Pancreas (tissue), 10 donors: Measurements from ENCODE around the gene PPIP5K1. TPM values are rescaled to one million over a fixed set of nuclear protein-coding genes. Genes with fewer than 3 reads are reported as not detected.

ENCODE experiments used
- ATAC-seq, 4 donors: fragments of 200-7000 bp; cut with Tn5 transposase; one replicate each; pipeline versions ENCODE4 v1.8.0 to v1.9.1; 2020; ENCODE audit warnings: mild to moderate bottlenecking in 4 of 4, moderate library complexity in 4 of 4
- DNase-seq, 6 donors: peaks; one replicate each; pipeline ENCODE4 v3.0.0-alpha.2; 2020
- FAIRE-seq: peaks from 2 replicates; lab custom pipeline; 2012; peaks lifted over from hg19 to GRCh38; lab: Jason Lieb, UNC
- H3K27ac ChIP-seq, 4 donors: fragments of 200-600 bp; sonication (generic); 1 replicate in 3 of 4; 2 replicates in 1 of 4; pipeline versions ENCODE4 v1.5.0 to v1.8.0; 2020
- H3K27me3 ChIP-seq, 4 donors: fragments of 200-600 bp; one replicate each; pipeline ENCODE4 v1.8.0; 2021
- H3K36me3 ChIP-seq, 3 donors: fragments of 200-600 bp; sonication (generic) in 1 of 3; one replicate each; pipeline versions ENCODE4 v1.5.0 to v1.8.0; 2020 to 2021
- H3K4me1 ChIP-seq, 3 donors: fragments of 200-600 bp; one replicate each; pipeline ENCODE4 v1.8.0; 2021
- H3K4me3 ChIP-seq, 4 donors: fragments of 200-600 bp; sonication (generic) in 2 of 4; one replicate each; pipeline versions ENCODE4 v1.5.0 to v1.8.0; 2020 to 2021
- H3K9me3 ChIP-seq, 4 donors: fragments of 200-600 bp; one replicate each; pipeline ENCODE4 v1.8.0; 2021
- WGBS, 2 donors: extraction: QIAGEN DNeasy Blood & Tissue Kit; methylation state at CpG; one replicate each; pipeline ENCODE4 v1.1.7; 2013; 5-methylcytosine and 5-hydroxymethylcytosine counted together
- intact Hi-C, 3 donors: fragments of 100-400 bp; cut with DNase I; formaldehyde crosslinking; loops; one replicate each; pipeline versions ENCODE4 v1.11.1 to v1.14.2; 2022
- polyA plus RNA-seq, 2 donors: library from polyadenylated mRNA; stranded (reverse); fragments of 200-250 nt; gene quantifications; one replicate each; pipeline ENCODE4 v1.2.3, GENCODE V29; 2013
- total RNA-seq, 6 donors: library from RNA; stranded (reverse); fragmentation: NEBNext Ultra II Directional in 4 of 6; extraction: Animal tissue kit (Norgen Biotek cat#: 25700) in 4 of 6; gene quantifications; one replicate each; pipeline versions ENCODE4 v1.2.1 to v1.2.4, GENCODE V29; 2021 to 2023
- TF ChIP-seq, protein P1 (sequence below), 4 donors: fragments of 200-600 bp; sonication (generic) in 3 of 4; IDR thresholded peaks; one replicate each; pipeline versions ENCODE4 v1.5.0 to v1.8.0; 2021; ENCODE audit warnings: antibody characterized with exemption in 4 of 4
- donor health status: healthy with polysubstance abuse.
- donor health status: DM: no; HTN: no; CAD: no; lungs with moderate emphysema.
- donor health status: DM: no; HTN: no; CAD: no.
- donor health status: control.
- donor health status: control.
- donor health status: Bipolar disorder and iron deficiency.
- donor health status: DM: yes; HTN: yes; CAD: no.
- donor health status: DM: no; HTN: no; CAD: no.
- donor health status: DM: no; HTN: no; CAD: no.
- donor health status: DM: yes; HTN: yes; CAD: no.

The PPIP5K1 gene
- total and polyA plus RNA-seq, 8 donors = 11.3 to 39.9 (median 16.3) TPM

DNA sequence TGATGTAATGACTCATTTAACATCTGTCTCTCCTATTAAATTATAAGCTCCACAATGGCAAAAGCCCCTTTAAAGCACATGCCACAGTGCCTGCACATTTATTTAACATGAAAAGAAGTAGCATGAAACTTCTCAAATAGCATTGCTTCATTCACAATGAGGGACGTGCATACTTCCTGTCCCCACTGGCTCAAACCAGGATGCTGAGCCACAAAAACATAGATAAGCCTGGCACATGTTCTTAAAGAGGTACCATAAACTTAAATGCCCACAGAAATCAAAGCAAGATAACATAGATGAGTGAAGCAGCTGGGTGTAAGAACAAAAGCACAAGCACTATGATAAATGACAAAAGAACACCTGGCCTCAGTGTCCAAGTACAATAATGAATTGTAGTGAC, 100.8 kb downstream of the PPIP5K1 start:
- peaks cover 0 to 5% (median 5%) of the 10 kb centered on the region in 3 donors for H3K4me1 ChIP-seq
- no peak overlapping the region for H3K27ac ChIP-seq
- ATAC-seq = no peak
- 8 to 14% methylated on average over 1 of the region's 1 CpG for WGBS, 2 donors
- H3K36me3 ChIP-seq = no peaks in the 10 kb centered on the region
- intact Hi-C loops = no loop called here
- no peaks in the 10 kb centered on the region for H3K27me3 ChIP-seq
- no peak overlapping the region for H3K4me3 ChIP-seq
- no peak for DNase-seq
- no peaks in the 10 kb centered on the region for H3K9me3 ChIP-seq
- no peak for FAIRE-seq
- TF ChIP-seq, protein P1, sequence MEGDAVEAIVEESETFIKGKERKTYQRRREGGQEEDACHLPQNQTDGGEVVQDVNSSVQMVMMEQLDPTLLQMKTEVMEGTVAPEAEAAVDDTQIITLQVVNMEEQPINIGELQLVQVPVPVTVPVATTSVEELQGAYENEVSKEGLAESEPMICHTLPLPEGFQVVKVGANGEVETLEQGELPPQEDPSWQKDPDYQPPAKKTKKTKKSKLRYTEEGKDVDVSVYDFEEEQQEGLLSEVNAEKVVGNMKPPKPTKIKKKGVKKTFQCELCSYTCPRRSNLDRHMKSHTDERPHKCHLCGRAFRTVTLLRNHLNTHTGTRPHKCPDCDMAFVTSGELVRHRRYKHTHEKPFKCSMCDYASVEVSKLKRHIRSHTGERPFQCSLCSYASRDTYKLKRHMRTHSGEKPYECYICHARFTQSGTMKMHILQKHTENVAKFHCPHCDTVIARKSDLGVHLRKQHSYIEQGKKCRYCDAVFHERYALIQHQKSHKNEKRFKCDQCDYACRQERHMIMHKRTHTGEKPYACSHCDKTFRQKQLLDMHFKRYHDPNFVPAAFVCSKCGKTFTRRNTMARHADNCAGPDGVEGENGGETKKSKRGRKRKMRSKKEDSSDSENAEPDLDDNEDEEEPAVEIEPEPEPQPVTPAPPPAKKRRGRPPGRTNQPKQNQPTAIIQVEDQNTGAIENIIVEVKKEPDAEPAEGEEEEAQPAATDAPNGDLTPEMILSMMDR (IDR thresholded peaks at IDR 0.05) = no peak

DNA sequence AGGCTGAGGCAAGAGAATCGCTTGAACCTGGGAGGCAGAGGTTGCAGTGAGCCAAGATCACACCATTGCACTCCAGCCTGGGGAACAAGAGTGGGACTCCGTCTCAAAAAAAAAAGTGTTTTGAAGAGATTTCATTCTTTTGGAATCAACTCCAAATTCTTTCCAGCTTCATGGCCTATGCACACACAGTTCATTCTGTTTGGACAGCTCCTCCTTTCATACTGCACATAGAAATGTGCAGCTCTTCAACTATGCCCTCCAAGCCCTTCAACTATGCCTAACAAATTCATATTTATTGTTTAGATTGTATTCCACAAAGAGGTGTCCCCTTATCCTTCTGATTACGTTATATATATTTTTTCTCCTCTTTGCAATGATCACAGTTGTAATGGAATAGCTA, 101.2 kb downstream of the PPIP5K1 start:
- Histone ChIP-seq H3K27ac (no peak overlapping the region), H3K4me3 (no peak overlapping the region), H3K9me3 (no peaks in the 10 kb centered on the region), H3K27me3 (no peaks in the 10 kb centered on the region), H3K36me3 (no peaks in the 10 kb centered on the region), H3K4me1 (peaks cover 0 to 5% (median 5%) of the 10 kb centered on the region in 3 donors)
- WGBS, 2 donors = 82 to 98% methylated on average over 3 of the region's 3 CpGs
- FAIRE-seq = no peak
- no peak for DNase-seq
- ATAC-seq = no peak
- intact Hi-C loops = no loop called here
- TF ChIP-seq, protein P1 (IDR thresholded peaks at IDR 0.05) = no peak

DNA sequence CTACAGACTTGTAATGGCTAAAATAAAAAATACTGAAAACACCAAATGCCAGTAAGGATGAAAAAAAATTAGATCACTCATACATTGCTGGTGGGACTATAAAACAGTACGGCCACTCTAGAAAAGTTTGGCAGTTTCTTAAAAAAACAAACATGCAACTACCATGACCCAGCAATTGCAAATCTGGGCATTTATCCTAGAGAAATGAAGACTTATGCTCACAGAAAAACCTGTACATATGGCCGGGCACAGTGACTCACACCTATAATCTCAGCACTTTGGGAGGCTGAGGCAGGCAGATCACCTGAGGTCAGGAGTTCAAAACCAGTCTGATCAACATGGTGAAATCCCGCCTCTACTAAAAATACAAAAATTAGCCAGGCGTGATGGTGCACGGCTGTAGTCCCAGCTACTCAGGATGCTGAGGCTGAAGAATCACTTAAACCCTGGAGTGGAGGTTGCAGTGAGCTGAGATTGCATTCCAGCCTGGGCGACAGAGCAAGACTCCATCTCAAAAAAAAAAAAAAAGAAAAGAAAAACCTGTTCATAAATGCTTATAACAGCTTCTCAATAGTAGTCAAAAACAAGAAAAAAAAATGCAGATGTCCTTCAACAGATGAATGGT, 102.6 kb downstream of the PPIP5K1 start:
- ATAC-seq = no peak
- DNase-seq = no peak
- WGBS, 2 donors = 86 to 92% methylated on average over 6 of the region's 6 CpGs
- Histone ChIP-seq H3K4me3 (no peak overlapping the region), H3K9me3 (no peaks in the 10 kb centered on the region), H3K4me1 (peaks cover 0 to 5% (median 0%) of the 10 kb centered on the region in 3 donors), H3K27me3 (no peaks in the 10 kb centered on the region), H3K27ac (no peak overlapping the region), H3K36me3 (peaks cover 0 to 4% (median 0%) of the 10 kb centered on the region in 3 donors)
- no peak for FAIRE-seq
- intact Hi-C loops = no loop called here
- TF ChIP-seq, protein P1 (IDR thresholded peaks at IDR 0.05) = no peak

DNA sequence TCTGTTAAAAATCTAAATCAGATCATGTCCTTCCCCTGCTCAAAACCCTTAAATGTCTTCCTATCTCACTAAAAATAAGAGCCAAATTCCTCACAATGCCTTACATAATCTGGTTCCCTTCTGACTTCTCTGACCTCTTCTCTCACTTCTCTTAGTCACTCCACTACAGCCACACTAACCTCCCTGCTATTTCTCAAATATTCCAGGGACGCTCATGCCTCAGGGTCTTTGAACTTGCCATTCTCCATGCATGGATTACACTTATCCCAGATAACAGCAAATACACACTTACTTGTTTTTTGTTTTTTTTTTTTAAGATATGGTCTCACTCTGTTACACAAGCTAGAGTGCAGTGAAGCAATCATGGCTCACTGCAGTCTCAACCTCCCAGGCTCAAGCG, 105.6 kb downstream of the PPIP5K1 start:
- Histone ChIP-seq H3K27ac (no peak overlapping the region), H3K27me3 (no peaks in the 10 kb centered on the region), H3K4me1 (no peaks in the 10 kb centered on the region), H3K36me3 (peaks cover 0 to 13% (median 2%) of the 10 kb centered on the region in 3 donors), H3K9me3 (no peaks in the 10 kb centered on the region), H3K4me3 (no peak overlapping the region)
- TF ChIP-seq, protein P1 (IDR thresholded peaks at IDR 0.05) = no peak
- no peak for ATAC-seq
- no peak for FAIRE-seq
- intact Hi-C loops = no loop called here
- 95% methylated on average over 2 of the region's 2 CpGs for WGBS, 2 donors
- no peak for DNase-seq

Other genes with a start within 250 kb of the PPIP5K1 start
- gene ZSCAN29, start 219.2 kb downstream of the PPIP5K1 start, total RNA-seq = 10 to 100 TPM; 11.2 to 18.8 (median 13.4) TPM
- 1 to 10 TPM; 7.0 to 7.8 TPM for gene ZSCAN29, start 219.2 kb downstream of the PPIP5K1 start, polyA plus RNA-seq
- gene TUBGCP4, start 219.1 kb downstream of the PPIP5K1 start, total RNA-seq = 10 to 100 TPM in 2 of 6 donors, 1 to 10 TPM in 4; 7.0 to 14.8 (median 9.6) TPM
- gene TUBGCP4, start 219.1 kb downstream of the PPIP5K1 start, polyA plus RNA-seq = 1 to 10 TPM; 4.8 to 4.9 TPM
- 10 to 100 TPM; 12.6 to 31.8 (median 15.2) TPM for gene TP53BP1, start 97.1 kb downstream of the PPIP5K1 start, total RNA-seq
- gene TP53BP1, start 97.1 kb downstream of the PPIP5K1 start, polyA plus RNA-seq = 10 to 100 TPM; 12.4 to 19.0 TPM
- gene MAP1A, start 72.6 kb downstream of the PPIP5K1 start, total RNA-seq = 1 to 10 TPM in 3 of 6 donors, under 1 TPM in 3; 0.59 to 4.1 (median 1.6) TPM
- 1 to 10 TPM; 1.3 to 1.7 TPM for gene MAP1A, start 72.6 kb downstream of the PPIP5K1 start, polyA plus RNA-seq
- 1 to 10 TPM in 5 of 6 donors, under 1 TPM in 1; 0.97 to 3.5 (median 3.1) TPM for gene CKMT1B, start 3.8 kb upstream of the PPIP5K1 start, total RNA-seq
- gene CKMT1B, start 3.8 kb upstream of the PPIP5K1 start, polyA plus RNA-seq = 1 to 10 TPM; 2.7 to 8.5 TPM
- under 1 TPM in 5 of 6 donors, not detected in 1; 0.28 to 0.43 (median 0.32) TPM for gene STRC, start 28.6 kb upstream of the PPIP5K1 start, total RNA-seq
- under 1 TPM; 0.46 to 0.82 TPM for gene STRC, start 28.6 kb upstream of the PPIP5K1 start, polyA plus RNA-seq
- 1 to 10 TPM; 1.2 to 4.2 (median 1.9) TPM for gene CATSPER2, start 58.6 kb upstream of the PPIP5K1 start, total RNA-seq
- gene CATSPER2, start 58.6 kb upstream of the PPIP5K1 start, polyA plus RNA-seq = 1 to 10 TPM; 8.3 to 9.9 TPM
- gene CKMT1A, start 103.7 kb upstream of the PPIP5K1 start, total RNA-seq = 1 to 10 TPM in 5 of 6 donors, under 1 TPM in 1; 0.93 to 4.6 (median 3.6) TPM
- 1 to 10 TPM; 2.0 to 6.7 TPM for gene CKMT1A, start 103.7 kb upstream of the PPIP5K1 start, polyA plus RNA-seq
- gene PDIA3, start 156.2 kb upstream of the PPIP5K1 start, total RNA-seq = 100 to 1,000 TPM; 130 to 290 (median 248) TPM
- gene PDIA3, start 156.2 kb upstream of the PPIP5K1 start, polyA plus RNA-seq = 100 to 1,000 TPM; 144 to 189 TPM
- 1 to 10 TPM; 1.2 to 3.1 (median 2.0) TPM for gene ELL3, start 186.8 kb upstream of the PPIP5K1 start, total RNA-seq
- 1 to 10 TPM; 1.9 to 2.1 TPM for gene ELL3, start 186.8 kb upstream of the PPIP5K1 start, polyA plus RNA-seq
- gene SERF2, start 202.1 kb upstream of the PPIP5K1 start, total RNA-seq = 100 to 1,000 TPM; 245 to 540 (median 381) TPM
- 1,000 to 10,000 TPM in 1 of 2 donors, 100 to 1,000 TPM in 1; 943 to 1,722 TPM for gene SERF2, start 202.1 kb upstream of the PPIP5K1 start, polyA plus RNA-seq
- gene SERINC4, start 210.0 kb upstream of the PPIP5K1 start, total RNA-seq = under 1 TPM in 2 of 6 donors, not detected in 4; 0.14 to 0.22 TPM
- gene SERINC4, start 210.0 kb upstream of the PPIP5K1 start, polyA plus RNA-seq = under 1 TPM; 0.23 to 0.47 TPM
- gene HYPK, start 210.4 kb upstream of the PPIP5K1 start, total RNA-seq = 1 to 10 TPM; 3.1 to 7.1 (median 5.1) TPM
- gene HYPK, start 210.4 kb upstream of the PPIP5K1 start, polyA plus RNA-seq = 10 to 100 TPM in 1 of 2 donors, 1 to 10 TPM in 1; 5.0 to 25.6 TPM
- gene MFAP1, start 234.5 kb upstream of the PPIP5K1 start, total RNA-seq = 10 to 100 TPM in 2 of 6 donors, 1 to 10 TPM in 4; 5.2 to 11.9 (median 7.5) TPM
- gene MFAP1, start 234.5 kb upstream of the PPIP5K1 start, polyA plus RNA-seq = 10 to 100 TPM in 1 of 2 donors, 1 to 10 TPM in 1; 5.0 to 10.1 TPM
- 1 to 10 TPM; 2.3 to 3.3 (median 2.7) TPM for gene WDR76, start 236.8 kb upstream of the PPIP5K1 start, total RNA-seq
- gene WDR76, start 236.8 kb upstream of the PPIP5K1 start, polyA plus RNA-seq = 1 to 10 TPM in 1 of 2 donors, under 1 TPM in 1; 0.72 to 1.2 TPM